ENCODE results near the gene MBOAT2.

MBOAT2 gene

GRCh38 chr2:8956774-8957173, 46.7 kb downstream of the MBOAT2 start:
- no peak for DNase-seq (ENCODE audit: low spot score)
- in situ Hi-C loops (cut with MboI; ENCODE audit: low pct_unique_long_range_greater_than_20kb, low sequenced_read_pairs, unreplicated experiment) = no loop called here
- TF ChIP-seq CTCF (IDR thresholded peaks at IDR 0.05; ENCODE audit: extremely low read depth, insufficient read depth, missing control alignments) = no peak

GRCh38 chr2:8954990-8955389, 48.5 kb downstream of the MBOAT2 start:
- TF ChIP-seq CTCF (IDR thresholded peaks at IDR 0.05; ENCODE audit: extremely low read depth, insufficient read depth, missing control alignments) = no peak
- DNase-seq (ENCODE audit: low spot score) = no peak
- in situ Hi-C loops (cut with MboI; ENCODE audit: low pct_unique_long_range_greater_than_20kb, low sequenced_read_pairs, unreplicated experiment) = no loop called here

- in situ Hi-C loops (cut with MboI; ENCODE audit: low pct_unique_long_range_greater_than_20kb, low sequenced_read_pairs, unreplicated experiment) = no loop called here
- DNase-seq (ENCODE audit: low spot score) = no peak
- TF ChIP-seq CTCF (IDR thresholded peaks at IDR 0.05; ENCODE audit: extremely low read depth, insufficient read depth, missing control alignments) = no peak
Observed at GRCh38 chr2:8953525-8953924, 50.0 kb downstream of the MBOAT2 start.

GRCh38 chr2:8939486-8940114, 63.9 kb downstream of the MBOAT2 start:
- TF ChIP-seq CTCF (IDR thresholded peaks at IDR 0.05; ENCODE audit: extremely low read depth, insufficient read depth, missing control alignments) = no peak
- in situ Hi-C loops (cut with MboI; ENCODE audit: low pct_unique_long_range_greater_than_20kb, low sequenced_read_pairs, unreplicated experiment) = no loop called here
- DNase-seq (ENCODE audit: low spot score) = no peak

GRCh38 chr2:8938384-8938783, 65.1 kb downstream of the MBOAT2 start:
- in situ Hi-C loops (cut with MboI; ENCODE audit: low pct_unique_long_range_greater_than_20kb, low sequenced_read_pairs, unreplicated experiment) = no loop called here
- no peak for TF ChIP-seq CTCF (IDR thresholded peaks at IDR 0.05; ENCODE audit: extremely low read depth, insufficient read depth, missing control alignments)
- no peak for DNase-seq (ENCODE audit: low spot score)

GRCh38 chr2:8935982-8936381, 67.5 kb downstream of the MBOAT2 start:
- no peak for DNase-seq (ENCODE audit: low spot score)
- no peak for TF ChIP-seq CTCF (IDR thresholded peaks at IDR 0.05; ENCODE audit: extremely low read depth, insufficient read depth, missing control alignments)
- in situ Hi-C loops (cut with MboI; ENCODE audit: low pct_unique_long_range_greater_than_20kb, low sequenced_read_pairs, unreplicated experiment) = no loop called here
